GM12878 (cell line): Measurements from ENCODE around the gene GIGYF1. TPM values are rescaled to one million over a fixed set of nuclear protein-coding genes. Genes with fewer than 3 reads are reported as not detected.

Source experiments
- BACH1 ChIP-seq: fragments of 450-650 bp; IDR thresholded peaks from 2 replicates; pipeline ENCODE4 v1.6.1; 2017; ENCODE audit warnings: mild to moderate bottlenecking, borderline replicate concordance
- CHD2 ChIP-seq: IDR thresholded peaks from 2 replicates; pipeline ENCODE4 v1.6.1; 2011; ENCODE audit warnings: low read depth, low read length, improper control_type of control experiment, borderline replicate concordance
- ESRRA ChIP-seq: IDR thresholded peaks from 2 replicates; pipeline ENCODE4 v1.6.1; 2012; ENCODE audit warnings: mild to moderate bottlenecking, low read length, improper control_type of control experiment
- GABPA ChIP-seq: IDR thresholded peaks from 2 replicates; pipeline ENCODE4 v1.6.1; 2014; ENCODE audit warnings: antibody characterized with exemption, low read depth, mild to moderate bottlenecking, inconsistent platforms
- RB1 ChIP-seq: fragments of 450-650 bp; formaldehyde crosslinking; IDR thresholded peaks from 2 replicates; pipeline ENCODE4 v1.6.1; 2017; ENCODE audit warnings: mild to moderate bottlenecking, borderline replicate concordance
- RCOR1 ChIP-seq: conservative IDR thresholded peaks from 2 replicates; pipeline ENCODE4 v1.6.1; 2012; ENCODE audit warnings: low read depth, low read length, improper control_type of control experiment
- SMAD5 ChIP-seq: IDR thresholded peaks from 2 replicates; pipeline ENCODE4 v1.6.1; 2016; ENCODE audit warnings: antibody characterized with exemption, low read depth
- ZNF384 ChIP-seq: IDR thresholded peaks from 2 replicates; pipeline ENCODE4 v1.6.1; 2012; ENCODE audit warnings: low read depth, mild to moderate bottlenecking, low read length, improper control_type of control experiment, borderline replicate concordance
- polyA plus RNA-seq, 11 experiments: library from polyadenylated mRNA; depleted of rRNA in 4 of 11; unstranded in 6 of 11; stranded (reverse) in 5 of 11; fragments of >200 nt; fragmentation: Nextera tagmentation in 4 of 11; fragmentation: Illumina TruSeq in 1 of 11; extraction: Ambion mirVana in 4 of 11; extraction: Trizol in 1 of 11; gene quantifications; 1 replicate in 1 of 11; 2 replicates in 10 of 11; pipeline versions ENCODE4 v1.2.1 to v1.2.3, GENCODE V29; 2011 to 2016; ENCODE audit warnings: inconsistent platforms in 2 of 11, missing spikeins in 2 of 11, low read depth in 1 of 11
- total RNA-seq, 4 experiments: library from RNA; depleted of rRNA in 3 of 4; stranded (reverse); fragments of >200 nt in 3 of 4; fragmentation: Illumina TruSeq in 1 of 4; extraction: Trizol in 1 of 4; gene quantifications; 2 replicates each; pipeline versions ENCODE4 v1.2.1 to v1.2.3, GENCODE V29; 2013 to 2021
- TF ChIP-seq, protein P1 (sequence below): fragments of 450-650 bp; IDR thresholded peaks from 2 replicates; pipeline ENCODE4 v1.6.1; 2016; ENCODE audit warnings: mild to moderate bottlenecking, moderate library complexity, borderline replicate concordance
- TF ChIP-seq, protein P2 (sequence below): IDR thresholded peaks from 2 replicates; pipeline ENCODE4 v1.6.1; 2012; ENCODE audit warnings: mild to moderate bottlenecking, low read depth, low read length
- TF ChIP-seq, protein P3 (sequence below): fragments of 150-350 bp; IDR thresholded peaks from 2 replicates; pipeline ENCODE4 v1.6.1; 2016; ENCODE audit warnings: low read depth, low read length
- TF ChIP-seq, protein P4 (sequence below): fragments of 450-650 bp; formaldehyde crosslinking; IDR thresholded peaks from 2 replicates; pipeline ENCODE4 v1.5.0; 2022; ENCODE audit warnings: mild to moderate bottlenecking, missing genetic modification characterization

Gene GIGYF1
- total and polyA plus RNA-seq, 10 of the 15 experiments (the other 5 are each of a cell fraction or from before 2014, with no cell fraction given), result 0.31 to 47.2 (median 9.9) TPM

DNA sequence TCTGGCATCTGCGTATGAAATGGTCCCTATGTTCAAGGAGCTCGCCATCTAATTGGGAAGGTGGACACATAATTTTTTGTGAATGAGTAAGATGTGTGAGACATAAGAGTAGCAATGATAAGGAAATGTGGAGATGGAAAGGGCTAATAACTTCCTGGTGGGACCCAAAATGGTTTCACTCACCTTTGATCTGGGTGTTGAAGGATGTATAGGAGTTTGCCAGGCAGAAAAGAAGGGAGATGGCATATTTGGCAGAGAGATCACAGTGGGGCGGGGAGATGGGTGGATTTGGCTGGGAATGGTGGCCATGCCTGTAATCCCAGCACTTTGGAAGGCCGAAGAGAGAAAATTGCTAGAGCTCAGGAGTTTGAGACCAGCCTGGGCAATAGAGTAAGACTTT lies 16.4 kb upstream of the GIGYF1 start (continued):
- TF ChIP-seq, protein P1, sequence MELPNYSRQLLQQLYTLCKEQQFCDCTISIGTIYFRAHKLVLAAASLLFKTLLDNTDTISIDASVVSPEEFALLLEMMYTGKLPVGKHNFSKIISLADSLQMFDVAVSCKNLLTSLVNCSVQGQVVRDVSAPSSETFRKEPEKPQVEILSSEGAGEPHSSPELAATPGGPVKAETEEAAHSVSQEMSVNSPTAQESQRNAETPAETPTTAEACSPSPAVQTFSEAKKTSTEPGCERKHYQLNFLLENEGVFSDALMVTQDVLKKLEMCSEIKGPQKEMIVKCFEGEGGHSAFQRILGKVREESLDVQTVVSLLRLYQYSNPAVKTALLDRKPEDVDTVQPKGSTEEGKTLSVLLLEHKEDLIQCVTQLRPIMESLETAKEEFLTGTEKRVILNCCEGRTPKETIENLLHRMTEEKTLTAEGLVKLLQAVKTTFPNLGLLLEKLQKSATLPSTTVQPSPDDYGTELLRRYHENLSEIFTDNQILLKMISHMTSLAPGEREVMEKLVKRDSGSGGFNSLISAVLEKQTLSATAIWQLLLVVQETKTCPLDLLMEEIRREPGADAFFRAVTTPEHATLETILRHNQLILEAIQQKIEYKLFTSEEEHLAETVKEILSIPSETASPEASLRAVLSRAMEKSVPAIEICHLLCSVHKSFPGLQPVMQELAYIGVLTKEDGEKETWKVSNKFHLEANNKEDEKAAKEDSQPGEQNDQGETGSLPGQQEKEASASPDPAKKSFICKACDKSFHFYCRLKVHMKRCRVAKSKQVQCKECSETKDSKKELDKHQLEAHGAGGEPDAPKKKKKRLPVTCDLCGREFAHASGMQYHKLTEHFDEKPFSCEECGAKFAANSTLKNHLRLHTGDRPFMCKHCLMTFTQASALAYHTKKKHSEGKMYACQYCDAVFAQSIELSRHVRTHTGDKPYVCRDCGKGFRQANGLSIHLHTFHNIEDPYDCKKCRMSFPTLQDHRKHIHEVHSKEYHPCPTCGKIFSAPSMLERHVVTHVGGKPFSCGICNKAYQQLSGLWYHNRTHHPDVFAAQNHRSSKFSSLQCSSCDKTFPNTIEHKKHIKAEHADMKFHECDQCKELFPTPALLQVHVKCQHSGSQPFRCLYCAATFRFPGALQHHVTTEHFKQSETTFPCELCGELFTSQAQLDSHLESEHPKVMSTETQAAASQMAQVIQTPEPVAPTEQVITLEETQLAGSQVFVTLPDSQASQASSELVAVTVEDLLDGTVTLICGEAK, result no peak
- TF ChIP-seq RB1 (no peak), GABPA (no peak), CHD2 (no peak), ESRRA (no peak), ZNF384 (no peak), BACH1 (no peak), SMAD5 (no peak), RCOR1 (no peak)
- TF ChIP-seq, protein P2, sequence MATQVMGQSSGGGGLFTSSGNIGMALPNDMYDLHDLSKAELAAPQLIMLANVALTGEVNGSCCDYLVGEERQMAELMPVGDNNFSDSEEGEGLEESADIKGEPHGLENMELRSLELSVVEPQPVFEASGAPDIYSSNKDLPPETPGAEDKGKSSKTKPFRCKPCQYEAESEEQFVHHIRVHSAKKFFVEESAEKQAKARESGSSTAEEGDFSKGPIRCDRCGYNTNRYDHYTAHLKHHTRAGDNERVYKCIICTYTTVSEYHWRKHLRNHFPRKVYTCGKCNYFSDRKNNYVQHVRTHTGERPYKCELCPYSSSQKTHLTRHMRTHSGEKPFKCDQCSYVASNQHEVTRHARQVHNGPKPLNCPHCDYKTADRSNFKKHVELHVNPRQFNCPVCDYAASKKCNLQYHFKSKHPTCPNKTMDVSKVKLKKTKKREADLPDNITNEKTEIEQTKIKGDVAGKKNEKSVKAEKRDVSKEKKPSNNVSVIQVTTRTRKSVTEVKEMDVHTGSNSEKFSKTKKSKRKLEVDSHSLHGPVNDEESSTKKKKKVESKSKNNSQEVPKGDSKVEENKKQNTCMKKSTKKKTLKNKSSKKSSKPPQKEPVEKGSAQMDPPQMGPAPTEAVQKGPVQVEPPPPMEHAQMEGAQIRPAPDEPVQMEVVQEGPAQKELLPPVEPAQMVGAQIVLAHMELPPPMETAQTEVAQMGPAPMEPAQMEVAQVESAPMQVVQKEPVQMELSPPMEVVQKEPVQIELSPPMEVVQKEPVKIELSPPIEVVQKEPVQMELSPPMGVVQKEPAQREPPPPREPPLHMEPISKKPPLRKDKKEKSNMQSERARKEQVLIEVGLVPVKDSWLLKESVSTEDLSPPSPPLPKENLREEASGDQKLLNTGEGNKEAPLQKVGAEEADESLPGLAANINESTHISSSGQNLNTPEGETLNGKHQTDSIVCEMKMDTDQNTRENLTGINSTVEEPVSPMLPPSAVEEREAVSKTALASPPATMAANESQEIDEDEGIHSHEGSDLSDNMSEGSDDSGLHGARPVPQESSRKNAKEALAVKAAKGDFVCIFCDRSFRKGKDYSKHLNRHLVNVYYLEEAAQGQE, result no peak
- TF ChIP-seq, protein P3, sequence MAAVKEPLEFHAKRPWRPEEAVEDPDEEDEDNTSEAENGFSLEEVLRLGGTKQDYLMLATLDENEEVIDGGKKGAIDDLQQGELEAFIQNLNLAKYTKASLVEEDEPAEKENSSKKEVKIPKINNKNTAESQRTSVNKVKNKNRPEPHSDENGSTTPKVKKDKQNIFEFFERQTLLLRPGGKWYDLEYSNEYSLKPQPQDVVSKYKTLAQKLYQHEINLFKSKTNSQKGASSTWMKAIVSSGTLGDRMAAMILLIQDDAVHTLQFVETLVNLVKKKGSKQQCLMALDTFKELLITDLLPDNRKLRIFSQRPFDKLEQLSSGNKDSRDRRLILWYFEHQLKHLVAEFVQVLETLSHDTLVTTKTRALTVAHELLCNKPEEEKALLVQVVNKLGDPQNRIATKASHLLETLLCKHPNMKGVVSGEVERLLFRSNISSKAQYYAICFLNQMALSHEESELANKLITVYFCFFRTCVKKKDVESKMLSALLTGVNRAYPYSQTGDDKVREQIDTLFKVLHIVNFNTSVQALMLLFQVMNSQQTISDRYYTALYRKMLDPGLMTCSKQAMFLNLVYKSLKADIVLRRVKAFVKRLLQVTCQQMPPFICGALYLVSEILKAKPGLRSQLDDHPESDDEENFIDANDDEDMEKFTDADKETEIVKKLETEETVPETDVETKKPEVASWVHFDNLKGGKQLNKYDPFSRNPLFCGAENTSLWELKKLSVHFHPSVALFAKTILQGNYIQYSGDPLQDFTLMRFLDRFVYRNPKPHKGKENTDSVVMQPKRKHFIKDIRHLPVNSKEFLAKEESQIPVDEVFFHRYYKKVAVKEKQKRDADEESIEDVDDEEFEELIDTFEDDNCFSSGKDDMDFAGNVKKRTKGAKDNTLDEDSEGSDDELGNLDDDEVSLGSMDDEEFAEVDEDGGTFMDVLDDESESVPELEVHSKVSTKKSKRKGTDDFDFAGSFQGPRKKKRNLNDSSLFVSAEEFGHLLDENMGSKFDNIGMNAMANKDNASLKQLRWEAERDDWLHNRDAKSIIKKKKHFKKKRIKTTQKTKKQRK, result no peak
- TF ChIP-seq, protein P4, sequence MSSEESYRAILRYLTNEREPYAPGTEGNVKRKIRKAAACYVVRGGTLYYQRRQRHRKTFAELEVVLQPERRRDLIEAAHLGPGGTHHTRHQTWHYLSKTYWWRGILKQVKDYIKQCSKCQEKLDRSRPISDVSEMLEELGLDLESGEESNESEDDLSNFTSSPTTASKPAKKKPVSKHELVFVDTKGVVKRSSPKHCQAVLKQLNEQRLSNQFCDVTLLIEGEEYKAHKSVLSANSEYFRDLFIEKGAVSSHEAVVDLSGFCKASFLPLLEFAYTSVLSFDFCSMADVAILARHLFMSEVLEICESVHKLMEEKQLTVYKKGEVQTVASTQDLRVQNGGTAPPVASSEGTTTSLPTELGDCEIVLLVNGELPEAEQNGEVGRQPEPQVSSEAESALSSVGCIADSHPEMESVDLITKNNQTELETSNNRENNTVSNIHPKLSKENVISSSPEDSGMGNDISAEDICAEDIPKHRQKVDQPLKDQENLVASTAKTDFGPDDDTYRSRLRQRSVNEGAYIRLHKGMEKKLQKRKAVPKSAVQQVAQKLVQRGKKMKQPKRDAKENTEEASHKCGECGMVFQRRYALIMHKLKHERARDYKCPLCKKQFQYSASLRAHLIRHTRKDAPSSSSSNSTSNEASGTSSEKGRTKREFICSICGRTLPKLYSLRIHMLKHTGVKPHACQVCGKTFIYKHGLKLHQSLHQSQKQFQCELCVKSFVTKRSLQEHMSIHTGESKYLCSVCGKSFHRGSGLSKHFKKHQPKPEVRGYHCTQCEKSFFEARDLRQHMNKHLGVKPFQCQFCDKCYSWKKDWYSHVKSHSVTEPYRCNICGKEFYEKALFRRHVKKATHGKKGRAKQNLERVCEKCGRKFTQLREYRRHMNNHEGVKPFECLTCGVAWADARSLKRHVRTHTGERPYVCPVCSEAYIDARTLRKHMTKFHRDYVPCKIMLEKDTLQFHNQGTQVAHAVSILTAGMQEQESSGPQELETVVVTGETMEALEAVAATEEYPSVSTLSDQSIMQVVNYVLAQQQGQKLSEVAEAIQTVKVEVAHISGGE (CRISPR knock-in tag), result no peak
